GM12878 (cell line): ENCODE measurements around the gene IGFLR1. TPM values are rescaled to one million over a fixed set of nuclear protein-coding genes. Genes with fewer than 3 reads are reported as not detected.

Experiments used
- BHLHE40 ChIP-seq, 2 experiments: fragments of 450-650 bp in 1 of 2; IDR thresholded peaks; 2 replicates each; pipeline ENCODE4 v1.6.1; 2011 to 2017; ENCODE audit warnings: low read depth in 2 of 2, borderline replicate concordance in 1 of 2, improper control_type of control experiment in 1 of 2, low read length in 1 of 2, mild to moderate bottlenecking in 1 of 2
- CBX5 ChIP-seq: sonication (generic); IDR thresholded peaks from 2 replicates; pipeline ENCODE4 v1.6.1; 2016; ENCODE audit warnings: low read depth, moderate library complexity, mild to moderate bottlenecking, inconsistent platforms
- EP300 ChIP-seq, 2 experiments: fragments of 150-350 bp in 1 of 2; IDR thresholded peaks; 2 replicates each; pipeline ENCODE4 v1.6.1; 2011 to 2012; ENCODE audit warnings: low read depth in 2 of 2, low read length in 2 of 2, borderline replicate concordance in 1 of 2, improper control_type of control experiment in 1 of 2, inconsistent platforms in 1 of 2; ENCODE audit not compliant: control insufficient read depth in 1 of 2
- LARP7 ChIP-seq: fragments of 450-650 bp; IDR thresholded peaks from 2 replicates; pipeline ENCODE4 v1.6.1; 2017; ENCODE audit warnings: mild to moderate bottlenecking
- NR2F1 ChIP-seq: fragments of 450-650 bp; conservative IDR thresholded peaks from 2 replicates; pipeline ENCODE4 v1.6.1; 2017; ENCODE audit warnings: mild to moderate bottlenecking
- RBBP5 ChIP-seq: fragments of 200-600 bp; sonication (generic); conservative IDR thresholded peaks from 2 replicates; pipeline ENCODE4 v1.6.1; 2016
- TAF1 ChIP-seq: IDR thresholded peaks from 2 replicates; pipeline ENCODE4 v1.6.1; 2011; ENCODE audit warnings: mild to moderate bottlenecking, low read depth, low read length, borderline replicate concordance
- TCF3 ChIP-seq: IDR thresholded peaks from 2 replicates; pipeline ENCODE4 v1.6.1; 2012; ENCODE audit warnings: low read depth, mild to moderate bottlenecking, low read length, borderline replicate concordance; ENCODE audit not compliant: insufficient read depth
- polyA plus RNA-seq, 11 experiments: library from polyadenylated mRNA; depleted of rRNA in 4 of 11; unstranded in 6 of 11; stranded (reverse) in 5 of 11; fragments of >200 nt; fragmentation: Nextera tagmentation in 4 of 11; fragmentation: Illumina TruSeq in 1 of 11; extraction: Ambion mirVana in 4 of 11; extraction: Trizol in 1 of 11; gene quantifications; 1 replicate in 1 of 11; 2 replicates in 10 of 11; pipeline versions ENCODE4 v1.2.1 to v1.2.3, GENCODE V29; 2011 to 2016; ENCODE audit warnings: inconsistent platforms in 2 of 11, missing spikeins in 2 of 11, low read depth in 1 of 11
- total RNA-seq, 4 experiments: library from RNA; depleted of rRNA in 3 of 4; stranded (reverse); fragments of >200 nt in 3 of 4; fragmentation: Illumina TruSeq in 1 of 4; extraction: Trizol in 1 of 4; gene quantifications; 2 replicates each; pipeline versions ENCODE4 v1.2.1 to v1.2.3, GENCODE V29; 2013 to 2021
- TF ChIP-seq, protein P1 (sequence below): IDR thresholded peaks from 2 replicates; pipeline ENCODE4 v1.6.1; 2012; ENCODE audit warnings: improper control_type of control experiment, low read depth, low read length; ENCODE audit not compliant: insufficient replicate concordance
- TF ChIP-seq, protein P2 (sequence below): fragments of 450-650 bp; IDR thresholded peaks from 2 replicates; pipeline ENCODE4 v1.6.1; 2017; ENCODE audit warnings: low read depth, mild to moderate bottlenecking, moderate library complexity
- TF ChIP-seq, protein P3 (sequence below): fragments of 450-650 bp; IDR thresholded peaks from 2 replicates; pipeline ENCODE4 v1.6.1; 2017; ENCODE audit warnings: antibody characterized with exemption, mild to moderate bottlenecking, moderate library complexity
- TF ChIP-seq, protein P4 (sequence below): fragments of 450-650 bp; conservative IDR thresholded peaks from 2 replicates; pipeline ENCODE4 v1.6.1; 2017; ENCODE audit warnings: mild to moderate bottlenecking, moderate library complexity
- TF ChIP-seq, protein P5 (sequence below): fragments of 450-650 bp; IDR thresholded peaks from 2 replicates; pipeline ENCODE4 v1.6.1; 2017; ENCODE audit warnings: mild to moderate bottlenecking, low read depth, inconsistent platforms; ENCODE audit not compliant: poor library complexity, severe bottlenecking

IGFLR1 gene
- total and polyA plus RNA-seq, 10 of the 15 experiments (the other 5 are each of a cell fraction or from before 2014, with no cell fraction given) = 2.5 to 39.9 (median 24.8) TPM

DNA sequence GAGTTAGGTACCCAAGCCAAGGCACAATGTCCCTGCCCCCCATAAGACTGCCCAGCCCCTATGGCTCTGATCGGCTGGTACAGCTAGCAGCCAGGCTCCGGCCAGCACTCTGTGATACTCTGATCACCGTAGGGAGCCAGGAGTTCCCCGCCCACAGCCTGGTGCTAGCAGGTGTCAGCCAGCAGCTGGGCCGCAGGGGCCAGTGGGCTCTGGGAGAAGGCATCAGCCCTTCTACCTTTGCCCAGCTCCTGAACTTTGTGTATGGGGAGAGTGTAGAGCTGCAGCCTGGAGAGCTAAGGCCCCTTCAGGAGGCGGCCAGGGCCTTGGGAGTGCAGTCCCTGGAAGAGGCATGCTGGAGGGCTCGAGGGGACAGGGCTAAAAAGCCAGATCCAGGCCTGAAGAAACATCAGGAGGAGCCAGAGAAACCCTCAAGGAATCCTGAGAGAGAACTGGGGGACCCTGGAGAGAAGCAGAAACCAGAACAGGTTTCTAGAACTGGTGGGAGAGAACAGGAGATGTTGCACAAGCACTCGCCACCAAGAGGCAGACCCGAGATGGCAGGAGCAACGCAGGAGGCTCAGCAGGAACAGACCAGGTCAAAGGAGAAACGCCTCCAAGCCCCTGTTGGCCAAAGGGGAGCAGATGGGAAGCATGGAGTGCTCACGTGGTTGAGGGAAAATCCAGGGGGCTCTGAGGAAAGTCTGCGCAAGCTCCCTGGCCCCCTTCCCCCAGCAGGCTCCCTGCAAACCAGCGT lies 27.5 kb downstream of the IGFLR1 start (continued):
- TF ChIP-seq EP300 (IDR thresholded peaks at IDR 0.05; ENCODE audit: borderline replicate concordance in 1 of 2, control insufficient read depth in 1 of 2, low read depth in 2 of 2, low read length in 2 of 2) (no peak), CBX5 (no peak), TAF1 (no peak), RBBP5 (no peak), BHLHE40 (IDR thresholded peaks at IDR 0.05; ENCODE audit: borderline replicate concordance in 1 of 2, low read depth in 2 of 2, low read length in 1 of 2) (no peak), TCF3 (0 out of 2 replicates have a peak, but pooled peaks have one; percentile 22), LARP7 (0 out of 2 replicates have a peak, but pooled peaks have one; percentile 35), NR2F1 (no peak)
- TF ChIP-seq, protein P1, sequence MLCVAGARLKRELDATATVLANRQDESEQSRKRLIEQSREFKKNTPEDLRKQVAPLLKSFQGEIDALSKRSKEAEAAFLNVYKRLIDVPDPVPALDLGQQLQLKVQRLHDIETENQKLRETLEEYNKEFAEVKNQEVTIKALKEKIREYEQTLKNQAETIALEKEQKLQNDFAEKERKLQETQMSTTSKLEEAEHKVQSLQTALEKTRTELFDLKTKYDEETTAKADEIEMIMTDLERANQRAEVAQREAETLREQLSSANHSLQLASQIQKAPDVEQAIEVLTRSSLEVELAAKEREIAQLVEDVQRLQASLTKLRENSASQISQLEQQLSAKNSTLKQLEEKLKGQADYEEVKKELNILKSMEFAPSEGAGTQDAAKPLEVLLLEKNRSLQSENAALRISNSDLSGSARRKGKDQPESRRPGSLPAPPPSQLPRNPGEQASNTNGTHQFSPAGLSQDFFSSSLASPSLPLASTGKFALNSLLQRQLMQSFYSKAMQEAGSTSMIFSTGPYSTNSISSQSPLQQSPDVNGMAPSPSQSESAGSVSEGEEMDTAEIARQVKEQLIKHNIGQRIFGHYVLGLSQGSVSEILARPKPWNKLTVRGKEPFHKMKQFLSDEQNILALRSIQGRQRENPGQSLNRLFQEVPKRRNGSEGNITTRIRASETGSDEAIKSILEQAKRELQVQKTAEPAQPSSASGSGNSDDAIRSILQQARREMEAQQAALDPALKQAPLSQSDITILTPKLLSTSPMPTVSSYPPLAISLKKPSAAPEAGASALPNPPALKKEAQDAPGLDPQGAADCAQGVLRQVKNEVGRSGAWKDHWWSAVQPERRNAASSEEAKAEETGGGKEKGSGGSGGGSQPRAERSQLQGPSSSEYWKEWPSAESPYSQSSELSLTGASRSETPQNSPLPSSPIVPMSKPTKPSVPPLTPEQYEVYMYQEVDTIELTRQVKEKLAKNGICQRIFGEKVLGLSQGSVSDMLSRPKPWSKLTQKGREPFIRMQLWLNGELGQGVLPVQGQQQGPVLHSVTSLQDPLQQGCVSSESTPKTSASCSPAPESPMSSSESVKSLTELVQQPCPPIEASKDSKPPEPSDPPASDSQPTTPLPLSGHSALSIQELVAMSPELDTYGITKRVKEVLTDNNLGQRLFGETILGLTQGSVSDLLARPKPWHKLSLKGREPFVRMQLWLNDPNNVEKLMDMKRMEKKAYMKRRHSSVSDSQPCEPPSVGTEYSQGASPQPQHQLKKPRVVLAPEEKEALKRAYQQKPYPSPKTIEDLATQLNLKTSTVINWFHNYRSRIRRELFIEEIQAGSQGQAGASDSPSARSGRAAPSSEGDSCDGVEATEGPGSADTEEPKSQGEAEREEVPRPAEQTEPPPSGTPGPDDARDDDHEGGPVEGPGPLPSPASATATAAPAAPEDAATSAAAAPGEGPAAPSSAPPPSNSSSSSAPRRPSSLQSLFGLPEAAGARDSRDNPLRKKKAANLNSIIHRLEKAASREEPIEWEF = no peak
- TF ChIP-seq, protein P2, sequence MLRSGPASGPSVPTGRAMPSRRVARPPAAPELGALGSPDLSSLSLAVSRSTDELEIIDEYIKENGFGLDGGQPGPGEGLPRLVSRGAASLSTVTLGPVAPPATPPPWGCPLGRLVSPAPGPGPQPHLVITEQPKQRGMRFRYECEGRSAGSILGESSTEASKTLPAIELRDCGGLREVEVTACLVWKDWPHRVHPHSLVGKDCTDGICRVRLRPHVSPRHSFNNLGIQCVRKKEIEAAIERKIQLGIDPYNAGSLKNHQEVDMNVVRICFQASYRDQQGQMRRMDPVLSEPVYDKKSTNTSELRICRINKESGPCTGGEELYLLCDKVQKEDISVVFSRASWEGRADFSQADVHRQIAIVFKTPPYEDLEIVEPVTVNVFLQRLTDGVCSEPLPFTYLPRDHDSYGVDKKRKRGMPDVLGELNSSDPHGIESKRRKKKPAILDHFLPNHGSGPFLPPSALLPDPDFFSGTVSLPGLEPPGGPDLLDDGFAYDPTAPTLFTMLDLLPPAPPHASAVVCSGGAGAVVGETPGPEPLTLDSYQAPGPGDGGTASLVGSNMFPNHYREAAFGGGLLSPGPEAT = no peak; the same call in 1 of the 2 replicates
- TF ChIP-seq, protein P3, sequence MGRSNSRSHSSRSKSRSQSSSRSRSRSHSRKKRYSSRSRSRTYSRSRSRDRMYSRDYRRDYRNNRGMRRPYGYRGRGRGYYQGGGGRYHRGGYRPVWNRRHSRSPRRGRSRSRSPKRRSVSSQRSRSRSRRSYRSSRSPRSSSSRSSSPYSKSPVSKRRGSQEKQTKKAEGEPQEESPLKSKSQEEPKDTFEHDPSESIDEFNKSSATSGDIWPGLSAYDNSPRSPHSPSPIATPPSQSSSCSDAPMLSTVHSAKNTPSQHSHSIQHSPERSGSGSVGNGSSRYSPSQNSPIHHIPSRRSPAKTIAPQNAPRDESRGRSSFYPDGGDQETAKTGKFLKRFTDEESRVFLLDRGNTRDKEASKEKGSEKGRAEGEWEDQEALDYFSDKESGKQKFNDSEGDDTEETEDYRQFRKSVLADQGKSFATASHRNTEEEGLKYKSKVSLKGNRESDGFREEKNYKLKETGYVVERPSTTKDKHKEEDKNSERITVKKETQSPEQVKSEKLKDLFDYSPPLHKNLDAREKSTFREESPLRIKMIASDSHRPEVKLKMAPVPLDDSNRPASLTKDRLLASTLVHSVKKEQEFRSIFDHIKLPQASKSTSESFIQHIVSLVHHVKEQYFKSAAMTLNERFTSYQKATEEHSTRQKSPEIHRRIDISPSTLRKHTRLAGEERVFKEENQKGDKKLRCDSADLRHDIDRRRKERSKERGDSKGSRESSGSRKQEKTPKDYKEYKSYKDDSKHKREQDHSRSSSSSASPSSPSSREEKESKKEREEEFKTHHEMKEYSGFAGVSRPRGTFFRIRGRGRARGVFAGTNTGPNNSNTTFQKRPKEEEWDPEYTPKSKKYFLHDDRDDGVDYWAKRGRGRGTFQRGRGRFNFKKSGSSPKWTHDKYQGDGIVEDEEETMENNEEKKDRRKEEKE = no peak
- TF ChIP-seq, protein P4, sequence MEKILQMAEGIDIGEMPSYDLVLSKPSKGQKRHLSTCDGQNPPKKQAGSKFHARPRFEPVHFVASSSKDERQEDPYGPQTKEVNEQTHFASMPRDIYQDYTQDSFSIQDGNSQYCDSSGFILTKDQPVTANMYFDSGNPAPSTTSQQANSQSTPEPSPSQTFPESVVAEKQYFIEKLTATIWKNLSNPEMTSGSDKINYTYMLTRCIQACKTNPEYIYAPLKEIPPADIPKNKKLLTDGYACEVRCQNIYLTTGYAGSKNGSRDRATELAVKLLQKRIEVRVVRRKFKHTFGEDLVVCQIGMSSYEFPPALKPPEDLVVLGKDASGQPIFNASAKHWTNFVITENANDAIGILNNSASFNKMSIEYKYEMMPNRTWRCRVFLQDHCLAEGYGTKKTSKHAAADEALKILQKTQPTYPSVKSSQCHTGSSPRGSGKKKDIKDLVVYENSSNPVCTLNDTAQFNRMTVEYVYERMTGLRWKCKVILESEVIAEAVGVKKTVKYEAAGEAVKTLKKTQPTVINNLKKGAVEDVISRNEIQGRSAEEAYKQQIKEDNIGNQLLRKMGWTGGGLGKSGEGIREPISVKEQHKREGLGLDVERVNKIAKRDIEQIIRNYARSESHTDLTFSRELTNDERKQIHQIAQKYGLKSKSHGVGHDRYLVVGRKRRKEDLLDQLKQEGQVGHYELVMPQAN = peak; percentile 51; the same call in 1 of the 2 replicates
- TF ChIP-seq, protein P5, sequence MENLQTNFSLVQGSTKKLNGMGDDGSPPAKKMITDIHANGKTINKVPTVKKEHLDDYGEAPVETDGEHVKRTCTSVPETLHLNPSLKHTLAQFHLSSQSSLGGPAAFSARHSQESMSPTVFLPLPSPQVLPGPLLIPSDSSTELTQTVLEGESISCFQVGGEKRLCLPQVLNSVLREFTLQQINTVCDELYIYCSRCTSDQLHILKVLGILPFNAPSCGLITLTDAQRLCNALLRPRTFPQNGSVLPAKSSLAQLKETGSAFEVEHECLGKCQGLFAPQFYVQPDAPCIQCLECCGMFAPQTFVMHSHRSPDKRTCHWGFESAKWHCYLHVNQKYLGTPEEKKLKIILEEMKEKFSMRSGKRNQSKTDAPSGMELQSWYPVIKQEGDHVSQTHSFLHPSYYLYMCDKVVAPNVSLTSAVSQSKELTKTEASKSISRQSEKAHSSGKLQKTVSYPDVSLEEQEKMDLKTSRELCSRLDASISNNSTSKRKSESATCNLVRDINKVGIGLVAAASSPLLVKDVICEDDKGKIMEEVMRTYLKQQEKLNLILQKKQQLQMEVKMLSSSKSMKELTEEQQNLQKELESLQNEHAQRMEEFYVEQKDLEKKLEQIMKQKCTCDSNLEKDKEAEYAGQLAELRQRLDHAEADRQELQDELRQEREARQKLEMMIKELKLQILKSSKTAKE = no peak
